ENCODE results near the gene LRCH3. TPM values are rescaled to one million over a fixed set of nuclear protein-coding genes. Genes with fewer than 3 reads are reported as not detected.

LRCH3 gene
- total RNA-seq, 1 experiment from 2014 or later, result 71.8 TPM

- no TSS peak for BruUV-seq (replicated peaks)
- no peak overlapping the region for H3K4me3 ChIP-seq (ENCODE audit: low read depth, low read length, poor library complexity, severe bottlenecking)
- DNase-seq (ENCODE audit: low spot score), result no peak
- H3K4me1 ChIP-seq (ENCODE audit: insufficient read depth, low read length, poor library complexity, severe bottlenecking), result peaks cover under 1% of the 10 kb centered on the region
- no peaks in the 10 kb centered on the region for H3K27me3 ChIP-seq (replicated peaks; ENCODE audit: insufficient read depth, low read depth, low read length, poor library complexity)
- intact Hi-C loops (cut with micrococcal nuclease; ENCODE audit: unreplicated experiment), result no loop called here
- H3K9me3 ChIP-seq (ENCODE audit: low read depth, low read length, poor library complexity, severe bottlenecking), result no peaks in the 10 kb centered on the region
- TF ChIP-seq CTCF (conservative IDR thresholded peaks at IDR 0.05; ENCODE audit: low read depth, low read length), result no peak
- no peak for TF ChIP-seq EZH2 (IDR thresholded peaks at IDR 0.05; ENCODE audit: borderline replicate concordance, low read depth, low read length, poor library complexity, severe bottlenecking)
- CTCF ChIA-PET, result no interaction called here
- H3K36me3 ChIP-seq (ENCODE audit: insufficient read depth, low read length, poor library complexity, severe bottlenecking), result peaks cover 47% of the 10 kb centered on the region
- POLR2A ChIA-PET (ENCODE audit: low non-redundant PET), result interaction anchor here (0.6 kb wide), 1 partner anchor 194 kb away, joined by 3 read pairs; no protein-coding TSS in a partner anchor
- H3K27ac ChIP-seq (ENCODE audit: low read depth, low read length, poor library complexity, severe bottlenecking), result no peak overlapping the region
Observed at GRCh38 chr3:197874653-197875052, 83.6 kb downstream of the LRCH3 start.

DNA sequence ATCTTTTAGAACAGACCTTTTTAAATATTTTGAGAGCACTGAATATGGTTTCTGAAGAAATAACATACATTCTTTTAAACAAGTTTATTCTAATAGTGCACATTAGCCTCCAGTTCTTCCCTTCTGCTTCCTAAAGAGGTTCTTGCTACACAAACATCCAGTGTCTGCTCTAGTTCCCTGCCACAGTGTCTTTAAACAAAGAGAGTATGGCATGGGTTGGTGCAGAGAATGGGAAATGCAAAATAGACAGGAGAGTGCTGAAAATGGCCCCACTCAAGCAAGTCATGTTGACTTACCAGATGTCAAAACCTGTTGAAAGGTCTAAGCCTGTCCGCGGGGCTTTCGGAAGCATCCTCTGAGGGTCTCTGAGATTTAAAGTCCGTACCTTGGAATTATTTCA is 86.8 kb downstream of the LRCH3 start:
- peaks cover 27% of the 10 kb centered on the region for H3K36me3 ChIP-seq (ENCODE audit: insufficient read depth, low read length, poor library complexity, severe bottlenecking)
- intact Hi-C loops (cut with micrococcal nuclease; ENCODE audit: unreplicated experiment), result no loop called here
- peaks cover 33% of the 10 kb centered on the region for H3K4me1 ChIP-seq (ENCODE audit: insufficient read depth, low read length, poor library complexity, severe bottlenecking)
- TF ChIP-seq CTCF (conservative IDR thresholded peaks at IDR 0.05; ENCODE audit: low read depth, low read length) (no peak), EZH2 (IDR thresholded peaks at IDR 0.05; ENCODE audit: borderline replicate concordance, low read depth, low read length, poor library complexity, severe bottlenecking) (no peak)
- H3K27me3 ChIP-seq (replicated peaks; ENCODE audit: insufficient read depth, low read depth, low read length, poor library complexity), result no peaks in the 10 kb centered on the region
- H3K4me3 ChIP-seq (ENCODE audit: low read depth, low read length, poor library complexity, severe bottlenecking), result no peak overlapping the region
- BruUV-seq (replicated peaks), result no TSS peak
- POLR2A ChIA-PET (ENCODE audit: low non-redundant PET), result no interaction called here
- DNase-seq (ENCODE audit: low spot score), result no peak
- CTCF ChIA-PET, result no interaction called here
- no peak overlapping the region for H3K27ac ChIP-seq (ENCODE audit: low read depth, low read length, poor library complexity, severe bottlenecking)
- H3K9me3 ChIP-seq (ENCODE audit: low read depth, low read length, poor library complexity, severe bottlenecking), result no peaks in the 10 kb centered on the region

DNA sequence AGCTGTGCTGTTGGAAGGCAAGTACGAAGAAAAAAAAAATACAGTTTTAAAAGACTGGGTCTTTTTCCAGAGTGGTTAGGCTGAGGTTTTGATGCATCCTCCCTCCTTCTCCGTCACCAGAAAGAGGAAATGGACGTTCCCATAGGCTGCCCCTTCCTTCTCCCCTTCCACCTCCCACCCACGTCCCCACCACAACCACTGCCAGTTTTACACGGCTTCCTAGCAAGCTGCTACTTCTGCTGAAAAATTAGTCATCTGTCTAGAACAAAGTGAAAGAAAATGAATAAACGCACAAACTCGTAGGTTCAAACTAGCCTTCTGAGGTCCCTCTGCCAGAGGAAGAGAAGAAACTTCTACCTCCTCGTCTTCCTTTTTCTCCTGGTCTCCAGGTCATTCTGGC is 87.4 kb downstream of the LRCH3 start:
- TF ChIP-seq CTCF (conservative IDR thresholded peaks at IDR 0.05; ENCODE audit: low read depth, low read length) (no peak), EZH2 (IDR thresholded peaks at IDR 0.05; ENCODE audit: borderline replicate concordance, low read depth, low read length, poor library complexity, severe bottlenecking) (no peak)
- Histone ChIP-seq H3K27ac (ENCODE audit: low read depth, low read length, poor library complexity, severe bottlenecking) (no peak overlapping the region), H3K9me3 (ENCODE audit: low read depth, low read length, poor library complexity, severe bottlenecking) (no peaks in the 10 kb centered on the region), H3K36me3 (ENCODE audit: insufficient read depth, low read length, poor library complexity, severe bottlenecking) (peaks cover 23% of the 10 kb centered on the region), H3K27me3 (replicated peaks; ENCODE audit: insufficient read depth, low read depth, low read length, poor library complexity) (no peaks in the 10 kb centered on the region), H3K4me1 (ENCODE audit: insufficient read depth, low read length, poor library complexity, severe bottlenecking) (peaks cover 38% of the 10 kb centered on the region), H3K4me3 (ENCODE audit: low read depth, low read length, poor library complexity, severe bottlenecking) (no peak overlapping the region)
- intact Hi-C loops (cut with micrococcal nuclease; ENCODE audit: unreplicated experiment), result no loop called here
- ChIA-PET POLR2A (ENCODE audit: low non-redundant PET) (no interaction called here), CTCF (no interaction called here)
- DNase-seq (ENCODE audit: low spot score), result no peak
- BruUV-seq (replicated peaks), result no TSS peak

All from A673 (cell line).